Endothelial cell (in vitro differentiated cells): ENCODE results near the gene IGF2BP2. TPM values are rescaled to one million over a fixed set of nuclear protein-coding genes. Genes with fewer than 3 reads are reported as not detected.

Source experiments
- DNase-seq: peaks from one replicate; pipeline ENCODE4 v3.0.0; 2021; ENCODE audit warnings: low spot score
- H3K27ac Mint-ChIP-seq: one replicate; pipeline ENCODE4 v1.8.0; 2021; ENCODE audit warnings: mixed read lengths, inconsistent platforms; ENCODE audit not compliant: unreplicated experiment
- H3K27me3 Mint-ChIP-seq: one replicate; pipeline ENCODE4 v1.8.0; 2021; ENCODE audit warnings: mild to moderate bottlenecking, moderate library complexity, mixed read lengths, inconsistent platforms; ENCODE audit not compliant: unreplicated experiment
- H3K36me3 Mint-ChIP-seq: one replicate; pipeline ENCODE4 v1.8.0; 2021; ENCODE audit warnings: mild to moderate bottlenecking, low read depth, mixed read lengths, inconsistent platforms; ENCODE audit not compliant: unreplicated experiment
- H3K4me1 Mint-ChIP-seq: one replicate; pipeline ENCODE4 v1.8.0; 2021; ENCODE audit warnings: mild to moderate bottlenecking, mixed read lengths, inconsistent platforms; ENCODE audit not compliant: unreplicated experiment
- H3K4me3 Mint-ChIP-seq: one replicate; pipeline ENCODE4 v1.8.0; 2021; ENCODE audit warnings: mild to moderate bottlenecking, mixed read lengths, inconsistent platforms; ENCODE audit not compliant: unreplicated experiment
- H3K9me3 Mint-ChIP-seq: one replicate; pipeline ENCODE4 v1.8.0; 2021; ENCODE audit warnings: mixed read lengths, inconsistent platforms; ENCODE audit not compliant: unreplicated experiment
- CTCF ChIP-seq: fragments of 200-600 bp; sonication (generic); IDR thresholded peaks from one replicate; pipeline ENCODE4 v1.5.0; 2021; ENCODE audit warnings: antibody characterized with exemption; ENCODE audit not compliant: unreplicated experiment
- total RNA-seq: library from RNA; stranded (reverse); fragmentation: NEBNext Ultra II Directional; extraction: Animal tissue kit (Norgen Biotek cat#: 25700); gene quantifications from one replicate; pipeline ENCODE4 v1.2.1, GENCODE V29; 2021; ENCODE audit not compliant: unreplicated experiment

The IGF2BP2 gene
- total RNA-seq, 1 donor from 2014 or later, result 165 TPM

- H3K27ac Mint-ChIP-seq, result no peak overlapping the region
- H3K4me1 Mint-ChIP-seq, result peaks cover 83% of the 10 kb centered on the region
- H3K36me3 Mint-ChIP-seq, result peaks cover 34% of the 10 kb centered on the region
- no peak for TF ChIP-seq CTCF
- peak overlapping the region; percentile 16 for H3K4me3 Mint-ChIP-seq
- peaks cover 15% of the 10 kb centered on the region for H3K27me3 Mint-ChIP-seq
- H3K9me3 Mint-ChIP-seq, result no peaks in the 10 kb centered on the region
- no peak for DNase-seq
These were observed 104.5 kb downstream of the IGF2BP2 start for GRCh38 chr3:185720326-185720725.

GRCh38 chr3:185718736-185719593 lies 105.9 kb downstream of the IGF2BP2 start:
- peaks cover 82% of the 10 kb centered on the region for H3K4me1 Mint-ChIP-seq
- no peak for DNase-seq
- TF ChIP-seq CTCF, result no peak
- peaks cover 28% of the 10 kb centered on the region for H3K36me3 Mint-ChIP-seq
- H3K27ac Mint-ChIP-seq, result peak overlapping the region; percentile 43
- no peaks in the 10 kb centered on the region for H3K9me3 Mint-ChIP-seq
- H3K4me3 Mint-ChIP-seq, result peak overlapping the region; percentile 65
- H3K27me3 Mint-ChIP-seq, result peaks cover 19% of the 10 kb centered on the region

GRCh38 chr3:185717627-185718402 lies 107.0 kb downstream of the IGF2BP2 start:
- Mint-ChIP-seq H3K4me3 (peak overlapping the region; percentile 48), H3K4me1 (peaks cover 80% of the 10 kb centered on the region), H3K9me3 (no peaks in the 10 kb centered on the region), H3K36me3 (peaks cover 22% of the 10 kb centered on the region), H3K27ac (peak overlapping the region; percentile 87), H3K27me3 (peaks cover 20% of the 10 kb centered on the region)
- no peak for DNase-seq
- no peak for TF ChIP-seq CTCF

- Mint-ChIP-seq H3K9me3 (no peaks in the 10 kb centered on the region), H3K4me1 (peaks cover 79% of the 10 kb centered on the region), H3K36me3 (peaks cover 22% of the 10 kb centered on the region), H3K27me3 (peaks cover 18% of the 10 kb centered on the region), H3K4me3 (peak overlapping the region; percentile 33), H3K27ac (peak overlapping the region; percentile 87)
- DNase-seq, result no peak
- no peak for TF ChIP-seq CTCF
These were observed 107.7 kb downstream of the IGF2BP2 start for GRCh38 chr3:185717121-185717520.
